ENCODE measurements around the gene ATP6V1F. TPM values are rescaled to one million over a fixed set of nuclear protein-coding genes. Genes with fewer than 3 reads are reported as not detected.

ATP6V1F gene
- total RNA-seq, 4 donors from 2014 or later = 31.2 to 137 (median 61.3) TPM

GRCh38 chr7:128826512-128826911, 36.1 kb upstream of the ATP6V1F start:
- intact Hi-C loops (cut with DNase I; ENCODE audit: low total_unique reads) = no loop called here
- no peaks in the 10 kb centered on the region for H3K9me3 ChIP-seq
- DNase-seq = no peak
- TF ChIP-seq POLR2A (IDR thresholded peaks at IDR 0.05) = no peak
- TF ChIP-seq, protein P1, sequence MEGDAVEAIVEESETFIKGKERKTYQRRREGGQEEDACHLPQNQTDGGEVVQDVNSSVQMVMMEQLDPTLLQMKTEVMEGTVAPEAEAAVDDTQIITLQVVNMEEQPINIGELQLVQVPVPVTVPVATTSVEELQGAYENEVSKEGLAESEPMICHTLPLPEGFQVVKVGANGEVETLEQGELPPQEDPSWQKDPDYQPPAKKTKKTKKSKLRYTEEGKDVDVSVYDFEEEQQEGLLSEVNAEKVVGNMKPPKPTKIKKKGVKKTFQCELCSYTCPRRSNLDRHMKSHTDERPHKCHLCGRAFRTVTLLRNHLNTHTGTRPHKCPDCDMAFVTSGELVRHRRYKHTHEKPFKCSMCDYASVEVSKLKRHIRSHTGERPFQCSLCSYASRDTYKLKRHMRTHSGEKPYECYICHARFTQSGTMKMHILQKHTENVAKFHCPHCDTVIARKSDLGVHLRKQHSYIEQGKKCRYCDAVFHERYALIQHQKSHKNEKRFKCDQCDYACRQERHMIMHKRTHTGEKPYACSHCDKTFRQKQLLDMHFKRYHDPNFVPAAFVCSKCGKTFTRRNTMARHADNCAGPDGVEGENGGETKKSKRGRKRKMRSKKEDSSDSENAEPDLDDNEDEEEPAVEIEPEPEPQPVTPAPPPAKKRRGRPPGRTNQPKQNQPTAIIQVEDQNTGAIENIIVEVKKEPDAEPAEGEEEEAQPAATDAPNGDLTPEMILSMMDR (IDR thresholded peaks at IDR 0.05) = no peak
- H3K4me1 ChIP-seq = peaks cover 0 to 3% of the 10 kb centered on the region in 2 donors
- no peaks in the 10 kb centered on the region for H3K36me3 ChIP-seq
- peak overlapping the region; percentile 76 to 94 for H3K27ac ChIP-seq
- no peaks in the 10 kb centered on the region for H3K27me3 ChIP-seq
- H3K4me3 ChIP-seq = no peak overlapping the region

DNA sequence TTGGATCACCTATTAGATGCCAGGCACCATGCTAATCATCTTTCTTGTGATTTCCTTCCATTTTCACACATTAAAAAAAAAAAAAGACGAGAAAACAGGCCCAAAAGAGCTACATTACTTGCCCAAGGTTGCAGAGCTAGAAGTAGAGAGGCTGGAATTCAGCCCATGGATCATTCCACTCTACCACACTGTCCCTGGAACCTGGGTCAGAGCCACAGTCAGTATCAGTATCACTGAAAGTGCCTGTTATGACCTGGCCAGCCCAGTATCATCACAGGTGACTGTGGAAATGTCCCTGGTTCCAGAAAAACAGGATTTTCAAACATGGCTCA, 35.8 kb upstream of the ATP6V1F start:
- peak overlapping the region; percentile 76 to 94 for H3K27ac ChIP-seq
- no peaks in the 10 kb centered on the region for H3K9me3 ChIP-seq
- H3K27me3 ChIP-seq = no peaks in the 10 kb centered on the region
- H3K4me3 ChIP-seq = no peak overlapping the region
- H3K36me3 ChIP-seq = no peaks in the 10 kb centered on the region
- H3K4me1 ChIP-seq = peaks cover 0 to 3% of the 10 kb centered on the region in 2 donors
- intact Hi-C loops (cut with DNase I; ENCODE audit: low total_unique reads) = no loop called here
- TF ChIP-seq POLR2A (IDR thresholded peaks at IDR 0.05) = no peak
- TF ChIP-seq, protein P1 (IDR thresholded peaks at IDR 0.05) = no peak
- DNase-seq = no peak

GRCh38 chr7:128827248-128827958, 35.3 kb upstream of the ATP6V1F start:
- no peaks in the 10 kb centered on the region for H3K36me3 ChIP-seq
- peaks cover 0 to 3% of the 10 kb centered on the region in 2 donors for H3K4me1 ChIP-seq
- H3K27ac ChIP-seq = peak overlapping the region; percentile 76 to 94
- peak in 1 of 2 donors; percentile 66 for DNase-seq
- no peaks in the 10 kb centered on the region for H3K9me3 ChIP-seq
- no peak overlapping the region for H3K4me3 ChIP-seq
- TF ChIP-seq, protein P1 (IDR thresholded peaks at IDR 0.05) = no peak
- TF ChIP-seq POLR2A (IDR thresholded peaks at IDR 0.05) = no peak
- intact Hi-C loops (cut with DNase I; ENCODE audit: low total_unique reads) = no loop called here
- no peaks in the 10 kb centered on the region for H3K27me3 ChIP-seq

GRCh38 chr7:128827971-128828711, 34.5 kb upstream of the ATP6V1F start:
- no peaks in the 10 kb centered on the region for H3K27me3 ChIP-seq
- H3K9me3 ChIP-seq = no peaks in the 10 kb centered on the region
- intact Hi-C loops (cut with DNase I; ENCODE audit: low total_unique reads) = no loop called here
- TF ChIP-seq POLR2A (IDR thresholded peaks at IDR 0.05) = no peak
- TF ChIP-seq, protein P1 (IDR thresholded peaks at IDR 0.05) = no peak
- no peaks in the 10 kb centered on the region for H3K36me3 ChIP-seq
- peaks cover 0 to 3% of the 10 kb centered on the region in 2 donors for H3K4me1 ChIP-seq
- peak overlapping the region; percentile 76 to 94 for H3K27ac ChIP-seq
- no peak overlapping the region for H3K4me3 ChIP-seq
- peak in 1 of 2 donors; percentile 74 for DNase-seq
